Cardiac fibroblast (primary cell): ENCODE measurements around the gene TBX6.

Experiments used
- DNase-seq, 2 donors: peaks; one replicate each; pipeline versions ENCODE4 v3.0.0 to v3.0.0-alpha.2; 2010; ENCODE audit warnings: low read depth in 2 of 2
- H3K4me3 ChIP-seq, 2 donors: replicated peaks in 1 of 2; 1 replicate in 1 of 2; 2 replicates in 1 of 2; pipeline ENCODE4 v1.5.1; 2011; ENCODE audit warnings: low read depth in 2 of 2, low read length in 2 of 2, mild to moderate bottlenecking in 2 of 2, moderate library complexity in 1 of 2
- CTCF ChIP-seq: IDR thresholded peaks from one replicate; pipeline ENCODE4 v1.5.1; 2011; ENCODE audit warnings: low read depth, mild to moderate bottlenecking, low read length, inconsistent platforms

Gene TBX6

GRCh38 chr16:30088832-30089624, 2.7 kb downstream of the TBX6 start:
- DNase-seq, result no peak

GRCh38 chr16:30088237-30088831, 3.4 kb downstream of the TBX6 start:
- no peak for DNase-seq
- H3K4me3 ChIP-seq, result no peak overlapping the region
- TF ChIP-seq CTCF, result no peak

More at GRCh38 chr16:30088832-30089624, 2.7 kb downstream of the TBX6 start:
- no peak for TF ChIP-seq CTCF
- H3K4me3 ChIP-seq, result no peak overlapping the region

GRCh38 chr16:30087181-30087898, 4.4 kb downstream of the TBX6 start:
- DNase-seq, result no peak
- no peak overlapping the region for H3K4me3 ChIP-seq
- TF ChIP-seq CTCF, result no peak

- no peak for TF ChIP-seq CTCF
- no peak for DNase-seq
- H3K4me3 ChIP-seq, result no peak overlapping the region
Measured at GRCh38 chr16:30086291-30087140, 5.2 kb downstream of the TBX6 start.

- TF ChIP-seq CTCF, result no peak
- no peak for DNase-seq
- no peak overlapping the region for H3K4me3 ChIP-seq
Measured at GRCh38 chr16:30085820-30086219, 5.9 kb downstream of the TBX6 start.

- no peak for TF ChIP-seq CTCF
Measured at GRCh38 chr16:30085247-30085646, 6.5 kb downstream of the TBX6 start.

More at GRCh38 chr16:30085247-30085646, 6.5 kb downstream of the TBX6 start:
- H3K4me3 ChIP-seq, result no peak overlapping the region
- DNase-seq, result no peak
